Hematopoietic multipotent progenitor cell treated with erythropoietin and hydrocortisone succinate and interleukin-3 and kit ligand, for 4 days (in vitro differentiated cells): ENCODE data around the gene KNDC1.
"Not testable (repeated sequence)": the region's sequence is repeated elsewhere in the genome, so short reads cannot be mapped to it uniquely, and the experiment has no call there.

Experiments
- DNase-seq: peaks from one replicate; pipeline ENCODE4 v3.0.0-alpha.2; 2015

Gene KNDC1

GRCh38 chr10:133141144-133141957 is 18.7 kb upstream of the KNDC1 start:
- DNase-seq: no peak

DNA sequence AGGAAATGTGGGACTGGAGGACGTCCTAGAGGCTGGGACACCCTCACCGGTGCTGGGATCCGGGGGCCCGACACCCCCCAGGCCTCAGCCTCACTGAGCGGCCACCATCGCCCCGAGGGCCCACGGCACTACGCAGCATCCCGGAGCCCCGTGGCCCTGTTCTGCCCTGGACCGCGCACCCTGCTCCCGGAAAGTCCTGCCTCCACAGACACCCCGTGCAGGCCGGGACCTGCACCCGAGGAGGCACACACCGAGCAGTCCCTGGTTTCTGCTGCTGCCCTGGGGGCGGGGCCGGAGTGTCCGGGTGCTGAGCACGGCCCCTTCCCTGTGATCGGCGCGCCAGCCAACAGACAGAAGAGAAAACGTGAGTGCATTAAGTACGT is 18.1 kb upstream of the KNDC1 start:
- DNase-seq: no peak

GRCh38 chr10:133142523-133143199 is 17.4 kb upstream of the KNDC1 start:
- no peak for DNase-seq

GRCh38 chr10:133143200-133143533 is 16.9 kb upstream of the KNDC1 start:
- DNase-seq: no peak

DNA sequence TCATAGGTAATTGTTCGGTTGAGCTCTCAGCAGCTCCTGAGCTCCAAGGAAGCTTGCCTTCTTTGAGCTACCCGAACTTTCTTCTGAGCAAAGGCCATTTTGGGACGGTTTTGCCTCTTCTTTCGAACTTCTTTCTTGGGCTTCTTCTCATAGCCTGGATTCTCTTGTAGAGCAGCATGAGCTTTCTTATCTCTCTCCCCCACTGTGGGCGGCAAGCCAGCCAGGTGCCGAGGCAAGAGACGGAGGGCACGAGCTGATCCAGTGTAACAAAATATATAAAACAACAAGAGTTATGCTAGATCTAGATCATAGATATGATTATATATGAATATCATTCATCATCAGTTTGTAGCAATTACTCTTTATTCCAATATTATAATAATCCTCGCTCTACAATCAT is 16.5 kb upstream of the KNDC1 start:
- no peak for DNase-seq

- DNase-seq: no peak
Measured at GRCh38 chr10:133144771-133145170, 15.2 kb upstream of the KNDC1 start.

- no peak for DNase-seq
Measured at GRCh38 chr10:133150226-133150625, 9.8 kb upstream of the KNDC1 start.

DNA sequence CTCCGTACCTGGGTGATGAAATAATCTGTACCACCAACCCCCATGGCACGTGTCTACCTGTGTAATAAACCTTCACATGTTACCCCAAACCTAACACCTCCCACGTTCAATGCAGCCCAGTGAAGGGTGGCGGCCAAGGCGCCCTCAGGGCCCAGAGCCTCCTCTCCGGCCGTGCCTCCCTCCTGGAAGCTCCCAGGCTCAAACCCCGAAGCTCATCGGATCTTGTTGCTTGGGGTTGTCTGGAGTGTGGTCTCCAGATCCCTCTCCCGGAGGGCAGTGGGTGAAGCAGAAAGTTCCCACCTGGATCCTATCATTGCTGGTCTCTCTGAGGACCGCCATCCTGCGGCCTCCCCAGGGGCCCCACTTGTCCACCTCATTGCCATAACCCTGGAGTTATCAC is 9.4 kb upstream of the KNDC1 start:
- DNase-seq: no peak

DNA sequence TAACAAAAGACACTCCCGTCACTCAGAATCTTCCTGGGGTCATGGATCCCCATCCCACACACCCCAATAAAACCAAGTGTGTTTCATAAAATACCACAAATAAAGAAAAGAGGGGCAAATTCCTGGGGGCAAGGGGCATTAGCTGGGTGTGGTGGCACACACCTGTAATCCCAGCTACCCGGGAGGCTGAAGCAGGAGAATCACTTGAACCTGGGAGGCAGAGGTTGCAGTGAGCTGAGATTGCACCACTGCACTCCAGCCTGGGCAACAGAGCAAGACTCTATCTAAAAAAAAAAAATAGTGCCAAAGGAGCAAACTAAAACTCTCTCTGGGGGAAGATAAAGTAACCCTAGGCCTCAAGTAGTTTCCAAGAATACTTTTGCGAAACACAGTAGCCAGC is 8.9 kb upstream of the KNDC1 start:
- not testable (repeated sequence) for DNase-seq

DNA sequence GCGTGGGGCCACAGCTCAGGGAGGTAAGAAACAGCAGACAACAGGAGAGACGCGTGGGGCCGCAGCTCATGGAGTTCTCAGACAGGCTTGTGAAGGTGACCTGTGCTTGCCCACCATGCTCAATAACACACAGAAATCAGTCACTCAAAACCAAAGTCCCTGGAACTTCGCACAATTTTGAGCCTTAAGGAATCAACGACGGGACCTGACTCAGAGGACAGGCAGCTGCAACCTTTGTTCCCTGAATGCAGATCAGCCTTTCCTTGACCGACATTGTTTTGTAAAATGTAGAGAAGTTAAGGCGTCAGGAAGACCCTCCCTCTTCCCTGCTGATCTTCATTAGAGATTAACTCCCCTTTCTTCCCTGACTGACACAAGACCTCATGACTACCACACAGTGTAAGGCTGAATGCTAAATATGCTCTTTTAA is 8.5 kb upstream of the KNDC1 start:
- no peak for DNase-seq

DNA sequence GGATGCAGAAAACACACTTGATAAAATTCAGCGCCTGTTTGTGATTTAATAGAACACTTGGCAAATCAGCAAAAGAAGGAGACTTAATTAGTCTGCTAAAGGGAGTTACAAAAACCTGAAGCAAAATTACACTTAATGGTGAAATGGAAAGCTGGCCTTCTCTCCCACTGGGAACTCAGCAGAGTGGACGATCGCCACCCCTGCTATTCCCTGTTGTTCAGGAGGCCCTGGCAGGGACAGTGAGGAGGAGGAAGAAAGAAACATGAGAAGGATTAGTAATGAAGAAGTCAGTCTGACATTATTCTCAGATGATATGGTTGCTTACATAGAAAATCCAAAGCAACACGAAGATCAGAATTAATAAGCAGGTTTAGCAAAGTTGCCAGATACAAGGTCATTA is 5.6 kb upstream of the KNDC1 start:
- no peak for DNase-seq

DNA sequence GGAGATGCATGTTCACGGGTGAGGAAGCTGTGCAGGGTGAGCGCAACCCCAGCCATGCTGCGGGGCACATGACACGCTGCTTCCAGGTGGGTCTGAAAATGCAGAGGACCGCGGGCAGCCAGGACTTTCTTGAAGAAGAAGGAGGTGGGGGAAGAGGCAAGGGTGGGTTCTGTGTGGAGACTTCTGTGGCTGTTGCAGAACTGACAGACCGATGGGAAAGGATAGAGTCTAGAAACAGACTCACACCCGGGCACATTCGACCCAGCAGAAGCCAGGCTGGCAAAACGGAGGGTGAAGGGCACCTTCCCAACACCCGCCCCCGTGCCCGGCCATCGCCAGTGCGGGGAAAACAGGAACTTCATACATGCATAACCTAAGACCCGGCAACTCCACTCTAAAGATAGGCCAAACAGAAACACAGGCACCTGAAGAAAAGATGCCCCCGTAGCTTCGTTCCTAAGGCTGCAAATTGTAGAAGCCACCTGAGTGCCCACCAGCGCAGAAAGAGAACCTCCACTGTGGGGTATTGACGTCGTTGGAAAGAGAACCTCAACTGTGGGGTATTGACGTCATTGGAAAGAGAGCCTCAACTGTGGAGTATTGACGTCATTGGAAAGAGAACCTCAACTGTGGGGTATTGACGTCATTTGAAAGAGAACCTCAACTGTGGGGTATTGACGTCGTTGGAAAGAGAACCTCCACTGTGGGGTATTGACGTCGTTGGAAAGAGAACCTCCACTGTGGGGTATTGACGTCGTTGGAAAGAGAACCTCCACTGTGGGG is 4.8 kb upstream of the KNDC1 start:
- no peak for DNase-seq

DNA sequence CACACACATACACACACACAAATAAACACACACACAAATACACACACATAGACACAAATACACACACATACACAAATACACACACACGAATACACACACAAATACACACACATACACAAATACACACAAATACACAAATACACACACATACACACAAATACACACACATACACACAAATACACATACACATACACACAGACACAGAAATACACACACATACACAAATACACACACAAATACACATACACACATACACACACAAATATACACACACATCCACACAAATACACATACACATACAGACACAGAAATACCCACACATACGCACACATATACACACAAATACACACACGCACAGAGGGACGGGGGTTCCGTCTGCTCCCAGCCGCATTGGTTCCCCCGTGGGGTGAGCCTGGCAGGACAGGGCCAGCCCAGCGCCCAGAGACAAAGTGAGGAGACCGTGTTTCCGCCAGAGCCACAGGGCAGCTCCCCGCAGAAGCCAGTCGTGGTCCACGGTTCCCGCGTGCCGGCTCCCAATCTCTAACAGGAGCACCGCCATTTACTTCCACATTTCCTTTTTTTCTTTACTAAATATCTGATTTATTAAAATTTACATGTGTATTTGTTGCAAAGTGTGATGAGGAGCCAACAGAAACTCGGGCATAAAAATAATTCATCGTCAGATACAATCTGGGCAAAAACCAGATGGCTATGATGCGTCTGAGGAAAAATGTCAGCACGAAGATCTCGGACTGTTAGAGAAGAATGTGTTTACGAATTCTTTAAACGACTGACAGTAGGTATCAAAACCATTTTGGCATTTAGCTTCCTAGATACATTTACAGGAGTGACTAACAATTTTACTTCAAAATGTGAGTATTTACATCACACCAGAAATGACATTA is 3.1 kb upstream of the KNDC1 start:
- no peak for DNase-seq

DNA sequence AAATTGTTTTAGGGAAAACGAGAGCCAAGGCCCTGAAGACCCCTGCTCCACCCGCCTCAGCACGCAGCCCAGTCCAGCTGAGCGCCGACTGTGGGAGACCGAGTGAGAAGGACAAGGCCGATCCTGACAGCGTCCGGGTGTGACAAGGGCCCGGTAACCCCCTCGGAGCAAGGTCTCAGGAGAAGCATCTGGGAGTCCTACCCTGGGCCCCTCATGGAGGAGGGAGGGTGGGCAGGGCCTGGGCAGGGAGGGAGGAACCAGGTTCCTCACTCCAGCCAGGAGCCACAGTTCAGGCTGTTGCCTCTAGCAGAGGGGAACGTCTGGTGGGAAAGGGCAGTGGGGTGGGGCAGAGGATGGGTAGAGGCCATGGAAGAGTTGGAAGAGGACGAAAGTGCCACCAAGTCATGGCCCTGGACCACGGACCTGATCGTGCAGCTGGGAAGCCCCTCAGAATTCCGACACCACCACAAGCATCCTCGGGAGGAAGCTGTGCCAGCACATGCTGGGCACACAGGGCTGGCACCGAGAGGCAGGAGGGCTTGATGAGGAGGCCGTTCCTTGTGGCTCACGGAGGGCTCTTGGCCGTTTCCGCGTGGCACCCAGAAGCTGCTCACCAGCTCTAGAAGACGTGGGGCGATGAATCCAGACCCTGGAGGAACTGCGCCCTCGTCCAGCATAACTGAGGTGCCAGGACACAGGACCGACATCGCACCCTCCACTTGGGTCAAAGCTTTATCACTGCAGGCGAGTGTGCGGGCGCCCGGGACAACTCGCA is 2.2 kb upstream of the KNDC1 start:
- DNase-seq: no peak

DNA sequence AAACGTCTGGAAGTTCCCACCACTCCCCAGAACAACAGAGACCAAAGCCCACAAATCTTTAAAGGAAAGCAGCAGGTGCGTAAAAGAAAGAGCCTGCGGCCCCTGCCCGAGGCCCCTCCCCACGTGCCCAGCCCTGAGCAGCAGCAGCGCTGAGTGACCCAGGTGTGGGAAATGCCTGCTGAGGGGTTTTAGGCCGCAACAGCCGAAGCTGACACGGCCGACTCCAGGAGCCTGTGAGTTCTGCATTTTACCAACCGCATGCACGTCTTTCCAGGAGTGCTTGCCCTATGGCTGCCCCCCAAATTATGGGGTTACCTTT is 1.6 kb upstream of the KNDC1 start:
- DNase-seq: no peak

- no peak for DNase-seq
Measured at GRCh38 chr10:133158756-133159610, 1.0 kb upstream of the KNDC1 start.

DNA sequence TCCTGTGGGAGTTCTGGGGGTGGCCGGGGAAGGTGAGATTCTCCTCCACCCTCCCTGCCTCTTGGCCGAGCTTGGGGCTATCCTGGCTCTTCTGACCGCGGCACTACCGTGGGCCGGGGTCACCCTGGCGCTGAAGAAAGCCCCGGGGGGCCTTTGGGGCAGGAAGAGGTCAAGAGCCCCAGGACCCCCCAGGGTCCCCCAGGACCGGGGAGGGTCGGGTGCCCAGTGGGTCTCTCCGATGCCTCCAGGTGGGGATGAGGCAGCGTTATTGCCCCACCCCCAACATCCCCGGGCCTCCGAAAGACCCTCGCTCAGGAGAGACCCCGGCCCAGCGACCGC is 439 bp upstream of the KNDC1 start:
- no peak for DNase-seq

- DNase-seq: no peak
Measured at GRCh38 chr10:133160826-133161471, 930 bp downstream of the KNDC1 start.

- no peak for DNase-seq
Measured at GRCh38 chr10:133161486-133162109, 1.6 kb downstream of the KNDC1 start.

DNA sequence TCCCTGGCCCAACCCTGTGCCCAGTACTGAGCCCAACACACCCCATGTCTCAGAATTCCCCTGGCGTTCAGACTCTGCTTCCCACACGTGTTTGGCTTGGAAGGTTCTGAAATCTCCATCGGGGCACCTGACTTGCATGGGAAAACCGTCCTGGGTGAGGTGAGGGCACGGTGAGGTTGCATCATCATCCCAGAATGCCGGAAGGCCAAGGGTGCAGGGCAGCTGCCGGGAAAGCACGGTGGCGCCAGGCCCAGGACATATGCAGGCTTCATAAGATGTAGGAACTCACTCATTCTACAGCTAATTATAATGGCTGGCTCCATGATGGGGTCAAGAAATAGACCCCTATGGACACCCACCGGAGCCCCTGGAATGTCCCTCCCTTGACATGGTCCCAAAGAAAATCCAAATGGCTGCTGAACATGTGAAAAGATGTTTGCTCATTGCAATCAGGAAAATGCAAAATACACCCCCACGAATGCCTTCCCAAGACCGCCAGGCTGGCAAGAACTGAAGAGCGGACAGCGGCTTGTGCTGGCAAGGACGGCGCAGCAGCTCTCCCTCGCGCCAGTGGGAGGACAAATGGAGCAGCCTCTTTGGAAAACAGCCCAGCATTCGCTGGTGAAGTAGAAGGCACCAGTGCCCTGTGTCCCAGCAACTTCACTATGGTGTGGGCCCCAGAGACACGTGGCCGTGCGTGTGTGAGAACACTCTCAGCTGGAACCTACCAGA is 2.3 kb downstream of the KNDC1 start:
- DNase-seq: no peak
